NT2/D1 (cell line): Measurements from ENCODE around the gene PDILT.
"Not testable (repeated sequence)": the region's sequence is repeated elsewhere in the genome, so short reads cannot be mapped to it uniquely, and the experiment has no call there.

Experiments used
- SUZ12 ChIP-seq: IDR thresholded peaks from 2 replicates; pipeline ENCODE4 v1.6.1; 2011; ENCODE audit not compliant: insufficient read length, insufficient read depth; ENCODE audit errors: extremely low read depth
- YY1 ChIP-seq: IDR thresholded peaks from 2 replicates; pipeline ENCODE4 v1.6.1; 2011; ENCODE audit not compliant: insufficient read length, insufficient read depth
- ZNF274 ChIP-seq: IDR thresholded peaks from 2 replicates; pipeline ENCODE4 v1.6.1; 2011; ENCODE audit warnings: mild to moderate bottlenecking, low read depth, low read length

- not testable (repeated sequence) for TF ChIP-seq SUZ12, YY1, ZNF274
Observed at GRCh38 chr16:20427401-20427797, 22.9 kb upstream of the PDILT start.
